HG02938 (cell line): ENCODE results near the gene USP25.

Experiments used
- ATAC-seq: cut with Tn5 transposase; IDR thresholded peaks from one replicate; pipeline ENCODE4 v1.9.1; 2021; ENCODE audit warnings: mild to moderate bottlenecking, moderate library complexity; ENCODE audit not compliant: unreplicated experiment

The USP25 gene

GRCh38 chr21:15729674-15730483 is at the start of gene USP25:
Gene USP25, plus strand, starts transcription at chr21:15729982. Its CDS starts 412 bp downstream, at chr21:15730394.
- ATAC-seq: peak; percentile 39

- ATAC-seq: no peak
These were observed 47.4 kb upstream of the USP25 start for GRCh38 chr21:15682186-15682895.

- no peak for ATAC-seq
These were observed 46.8 kb upstream of the USP25 start for GRCh38 chr21:15682977-15683376.

- no peak for ATAC-seq
These were observed 43.3 kb upstream of the USP25 start for GRCh38 chr21:15686506-15686905.

DNA sequence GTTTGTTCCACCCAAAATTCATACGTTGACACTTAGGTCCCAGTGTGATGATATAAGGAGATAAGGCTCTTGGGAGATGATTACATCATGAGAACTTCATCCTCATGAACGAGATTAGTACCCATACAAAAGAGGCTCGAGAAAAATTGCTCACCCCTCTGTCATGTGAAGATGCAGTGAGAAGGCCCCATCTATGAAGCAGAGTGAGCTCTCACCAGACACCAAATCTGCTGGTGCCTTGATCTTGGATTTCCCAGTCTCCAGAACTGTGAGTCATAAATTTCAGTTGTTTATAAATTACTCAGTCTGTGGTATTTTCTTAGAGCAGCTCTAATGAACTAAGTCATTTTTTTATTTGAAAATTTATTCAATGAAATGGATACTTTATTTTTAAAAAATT is 42.6 kb upstream of the USP25 start:
- no peak for ATAC-seq

GRCh38 chr21:15688016-15688415 is 41.8 kb upstream of the USP25 start:
- ATAC-seq: no peak

DNA sequence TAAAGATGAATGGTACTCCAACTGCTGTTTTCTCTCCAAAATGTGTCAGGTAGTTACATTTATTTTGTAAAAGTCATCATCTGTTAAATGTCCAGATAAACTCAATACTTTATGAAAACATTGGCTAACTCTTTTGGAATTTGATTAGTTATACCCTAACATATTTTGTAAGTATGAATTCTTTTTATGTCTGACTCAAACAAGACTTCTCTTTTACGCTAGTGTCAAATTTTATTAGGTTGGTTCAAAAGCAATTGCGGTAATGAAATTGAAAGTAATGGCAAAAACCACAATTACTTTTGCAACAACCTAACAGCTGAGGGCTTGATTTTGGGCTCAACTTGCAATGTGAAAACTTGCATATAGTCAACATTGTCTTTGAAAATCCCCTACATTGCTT is 41.0 kb upstream of the USP25 start:
- no peak for ATAC-seq

- ATAC-seq: no peak
These were observed 37.1 kb upstream of the USP25 start for GRCh38 chr21:15692711-15693110.

DNA sequence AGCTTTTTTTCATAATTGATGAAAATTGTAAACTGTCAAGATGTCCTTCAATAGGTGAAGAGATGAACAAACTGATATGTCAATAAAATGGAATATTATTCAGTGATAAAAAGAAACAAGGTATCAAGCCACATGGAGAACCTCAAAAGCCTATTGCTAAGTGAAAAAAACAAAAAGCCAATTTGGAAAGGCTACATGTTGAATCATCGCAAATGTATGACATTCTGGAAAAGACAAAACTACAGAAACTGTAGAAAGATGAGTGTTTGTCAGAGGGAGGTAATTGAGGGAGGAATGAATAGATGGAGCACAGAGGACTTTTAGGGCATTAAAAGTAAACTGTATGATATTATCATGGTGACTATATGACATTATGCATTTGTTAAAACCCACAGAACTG is 34.5 kb upstream of the USP25 start:
- no peak for ATAC-seq

- no peak for ATAC-seq
These were observed 28.0 kb upstream of the USP25 start for GRCh38 chr21:15701830-15702229.

DNA sequence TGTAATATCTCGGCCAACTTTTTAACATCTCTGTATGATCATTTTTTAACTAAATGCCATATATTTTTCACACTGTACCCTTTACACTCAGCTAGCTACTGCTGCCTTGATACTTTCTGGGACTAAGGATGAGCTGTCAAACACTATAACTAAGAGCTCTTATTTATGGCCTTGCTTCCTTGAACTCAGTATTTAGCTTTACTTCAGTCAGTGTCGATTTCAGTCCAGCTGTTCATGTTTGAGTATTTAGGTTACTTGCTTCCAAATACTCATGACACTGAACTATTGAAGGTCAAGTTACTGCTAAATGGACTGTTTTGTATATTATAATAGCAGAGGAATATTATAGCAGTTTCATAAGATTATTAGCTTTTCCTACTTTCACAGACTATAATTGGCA is 25.9 kb upstream of the USP25 start:
- ATAC-seq: no peak

DNA sequence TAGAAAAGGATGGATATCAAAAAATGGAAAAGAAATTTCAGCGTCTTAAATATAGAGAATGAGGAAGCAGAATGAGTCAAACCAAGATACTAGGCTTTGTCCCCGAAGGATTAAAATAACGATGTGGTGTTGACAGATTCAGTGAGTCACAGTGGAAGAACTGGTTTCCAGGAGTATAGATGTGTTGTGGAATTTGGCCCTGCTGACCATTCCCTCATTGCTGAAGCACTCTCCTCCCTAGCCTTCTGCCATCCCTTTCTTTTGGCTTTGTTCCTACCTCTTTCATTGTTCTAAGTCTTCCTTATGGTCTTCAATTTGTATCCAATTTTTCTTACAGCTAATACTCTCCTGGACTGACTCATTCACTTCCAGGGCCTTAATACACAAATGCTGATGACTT is 23.1 kb upstream of the USP25 start:
- no peak for ATAC-seq

DNA sequence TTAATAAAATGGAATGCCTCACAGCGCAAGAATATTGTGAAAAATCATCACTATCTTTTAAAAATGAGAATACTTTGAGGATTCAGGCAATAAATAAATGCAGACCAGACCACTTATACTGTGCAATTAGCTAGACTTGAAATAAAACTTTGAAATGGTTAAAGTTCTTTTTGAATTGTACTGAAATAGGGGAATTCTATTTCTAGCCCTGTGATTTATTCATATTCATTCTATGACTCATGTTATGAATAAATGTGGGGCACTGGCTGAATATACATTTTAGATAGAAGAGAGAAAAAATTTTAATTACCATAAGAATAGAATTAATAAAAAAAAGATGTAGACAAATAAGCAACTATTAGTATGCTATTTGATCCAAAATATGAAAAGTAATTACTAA is 16.4 kb upstream of the USP25 start:
- no peak for ATAC-seq

DNA sequence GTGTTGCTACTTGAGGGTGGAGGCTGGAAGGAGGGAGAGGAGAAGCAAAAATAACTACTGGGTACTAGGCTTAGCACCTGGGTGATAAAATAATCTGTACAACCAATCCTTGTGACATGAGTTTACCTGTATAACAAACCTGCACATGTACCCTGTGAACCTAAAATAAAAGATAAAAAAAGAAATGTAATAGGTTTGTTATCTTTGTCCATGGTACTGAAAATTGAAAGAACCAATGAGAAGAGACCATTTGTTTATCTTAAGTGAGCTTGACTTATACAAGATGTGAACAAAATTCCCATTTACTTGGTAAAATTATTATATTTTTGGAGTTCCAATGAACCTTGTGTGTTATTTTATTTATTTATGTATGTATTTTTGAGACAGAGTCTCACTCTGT is 11.1 kb upstream of the USP25 start:
- ATAC-seq: no peak

- no peak for ATAC-seq
These were observed 9.8 kb upstream of the USP25 start for GRCh38 chr21:15719976-15720375.

- no peak for ATAC-seq
These were observed 7.0 kb upstream of the USP25 start for GRCh38 chr21:15722591-15723324.

GRCh38 chr21:15725949-15726348 is 3.8 kb upstream of the USP25 start:
- ATAC-seq: no peak

DNA sequence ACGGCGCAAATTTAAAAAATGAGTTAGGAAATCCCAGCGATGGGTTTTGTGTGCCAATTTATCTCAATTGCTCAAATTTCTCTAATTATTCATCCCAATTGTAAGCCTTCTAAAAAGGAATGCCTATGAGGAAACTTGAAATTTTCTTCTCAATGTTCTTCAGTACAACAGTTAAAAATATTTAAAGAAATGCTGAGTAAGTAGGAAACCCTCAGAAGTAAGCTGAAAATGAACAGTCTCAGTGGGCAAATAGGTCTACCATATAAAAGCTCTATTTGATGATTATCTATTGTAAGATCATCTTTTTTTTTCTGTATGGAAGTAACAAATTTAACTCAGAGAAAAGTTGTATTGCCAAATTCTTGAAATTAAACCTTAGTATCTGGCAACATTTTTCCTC is 1.7 kb upstream of the USP25 start:
- ATAC-seq: no peak

DNA sequence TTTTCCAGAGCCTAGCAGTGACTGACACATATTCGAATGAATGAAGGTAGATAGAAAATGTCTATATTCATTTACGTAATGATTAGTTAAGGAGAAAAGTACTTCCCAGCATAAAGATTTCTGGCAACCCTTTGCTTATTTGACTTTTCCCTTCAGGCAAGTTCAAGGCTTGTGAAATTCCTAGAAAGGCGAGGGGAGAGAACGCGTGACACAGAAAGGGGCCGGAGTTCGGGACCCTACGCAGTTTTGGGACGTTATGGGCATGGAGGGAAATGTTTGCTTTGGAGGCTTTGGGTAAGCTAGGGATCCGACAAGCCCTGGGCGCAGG is 472 bp upstream of the USP25 start:
- ATAC-seq: no peak

DNA sequence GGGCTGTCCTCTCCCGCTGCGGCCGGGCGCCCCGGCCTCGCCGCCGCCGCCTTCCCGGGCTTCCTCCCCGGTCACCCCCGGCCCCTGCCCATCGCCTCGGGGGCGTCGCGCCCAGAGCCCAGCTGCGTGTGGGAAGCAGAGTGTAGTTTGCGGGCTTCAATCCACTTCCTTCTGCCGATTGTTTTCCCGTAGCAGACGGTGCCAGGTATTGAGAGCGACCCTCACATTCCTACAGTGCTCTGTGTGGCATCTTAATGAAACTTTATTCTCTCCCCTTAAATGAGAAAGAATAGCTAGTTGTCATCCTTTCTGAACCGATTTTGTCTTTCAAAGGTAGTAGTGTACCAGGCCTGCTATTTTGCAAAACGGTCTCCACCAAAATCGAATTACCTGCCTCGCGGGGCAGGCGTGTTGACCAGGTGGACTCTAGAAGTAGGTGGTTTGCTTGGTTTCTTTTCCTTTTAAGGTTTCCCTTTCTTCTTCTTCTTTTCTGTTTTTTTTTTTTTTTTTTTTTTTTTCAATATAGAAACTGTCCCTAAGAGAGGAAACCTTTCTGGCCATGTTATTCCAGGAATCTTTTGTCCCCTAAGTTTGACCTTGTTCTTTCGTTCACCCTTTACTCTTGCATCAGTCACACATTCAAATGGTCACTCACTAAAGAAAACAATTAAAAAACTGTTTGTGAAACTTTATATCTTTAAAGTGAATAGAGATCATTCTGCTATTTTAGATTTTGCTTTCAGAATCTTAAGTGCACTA is 881 bp downstream of the USP25 start:
- ATAC-seq: peak; percentile 0

DNA sequence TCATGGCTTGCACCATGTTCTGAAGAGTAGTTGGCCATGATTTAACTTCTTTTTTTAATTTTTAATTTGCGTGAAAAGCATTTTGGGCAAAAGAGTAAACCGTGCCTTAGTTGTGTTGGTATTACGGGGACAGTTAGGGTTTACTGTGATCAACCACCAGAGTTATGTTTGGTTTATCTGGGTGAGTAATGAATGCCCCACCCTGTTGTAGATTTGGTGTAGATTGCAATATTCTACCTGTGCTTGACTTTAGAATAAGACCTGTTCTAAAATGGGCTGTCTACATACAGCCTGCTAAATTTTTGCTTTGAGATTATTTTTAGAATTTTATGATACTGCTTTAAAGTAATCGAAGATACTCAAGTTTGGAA is 1.4 kb downstream of the USP25 start:
- no peak for ATAC-seq
